Pancreas (tissue), 10 donors: ENCODE measurements around the gene CAMK2G. TPM values are rescaled to one million over a fixed set of nuclear protein-coding genes. Genes with fewer than 3 reads are reported as not detected.

ENCODE experiments used
- ATAC-seq, 4 donors: fragments of 200-7000 bp; cut with Tn5 transposase; one replicate each; pipeline versions ENCODE4 v1.8.0 to v1.9.1; 2020; ENCODE audit warnings: mild to moderate bottlenecking in 4 of 4, moderate library complexity in 4 of 4
- DNase-seq, 6 donors: peaks; one replicate each; pipeline ENCODE4 v3.0.0-alpha.2; 2020
- FAIRE-seq: peaks from 2 replicates; lab custom pipeline; 2012; peaks lifted over from hg19 to GRCh38; lab: Jason Lieb, UNC
- H3K27ac ChIP-seq, 4 donors: fragments of 200-600 bp; sonication (generic); 1 replicate in 3 of 4; 2 replicates in 1 of 4; pipeline versions ENCODE4 v1.5.0 to v1.8.0; 2020
- H3K27me3 ChIP-seq, 4 donors: fragments of 200-600 bp; one replicate each; pipeline ENCODE4 v1.8.0; 2021
- H3K36me3 ChIP-seq, 3 donors: fragments of 200-600 bp; sonication (generic) in 1 of 3; one replicate each; pipeline versions ENCODE4 v1.5.0 to v1.8.0; 2020 to 2021
- H3K4me1 ChIP-seq, 3 donors: fragments of 200-600 bp; one replicate each; pipeline ENCODE4 v1.8.0; 2021
- H3K4me3 ChIP-seq, 4 donors: fragments of 200-600 bp; sonication (generic) in 2 of 4; one replicate each; pipeline versions ENCODE4 v1.5.0 to v1.8.0; 2020 to 2021
- H3K9me3 ChIP-seq, 4 donors: fragments of 200-600 bp; one replicate each; pipeline ENCODE4 v1.8.0; 2021
- WGBS, 2 donors: extraction: QIAGEN DNeasy Blood & Tissue Kit; methylation state at CpG; one replicate each; pipeline ENCODE4 v1.1.7; 2013; 5-methylcytosine and 5-hydroxymethylcytosine counted together
- intact Hi-C, 3 donors: fragments of 100-400 bp; cut with DNase I; formaldehyde crosslinking; loops; one replicate each; pipeline versions ENCODE4 v1.11.1 to v1.14.2; 2022
- polyA plus RNA-seq, 2 donors: library from polyadenylated mRNA; stranded (reverse); fragments of 200-250 nt; gene quantifications; one replicate each; pipeline ENCODE4 v1.2.3, GENCODE V29; 2013
- total RNA-seq, 6 donors: library from RNA; stranded (reverse); fragmentation: NEBNext Ultra II Directional in 4 of 6; extraction: Animal tissue kit (Norgen Biotek cat#: 25700) in 4 of 6; gene quantifications; one replicate each; pipeline versions ENCODE4 v1.2.1 to v1.2.4, GENCODE V29; 2021 to 2023
- TF ChIP-seq, protein P1 (sequence below), 4 donors: fragments of 200-600 bp; sonication (generic) in 3 of 4; IDR thresholded peaks; one replicate each; pipeline versions ENCODE4 v1.5.0 to v1.8.0; 2021; ENCODE audit warnings: antibody characterized with exemption in 4 of 4
- donor health status: healthy with polysubstance abuse.
- donor health status: DM: no; HTN: no; CAD: no; lungs with moderate emphysema.
- donor health status: DM: no; HTN: no; CAD: no.
- donor health status: control.
- donor health status: control.
- donor health status: Bipolar disorder and iron deficiency.
- donor health status: DM: yes; HTN: yes; CAD: no.
- donor health status: DM: no; HTN: no; CAD: no.
- donor health status: DM: no; HTN: no; CAD: no.
- donor health status: DM: yes; HTN: yes; CAD: no.

CAMK2G gene
- total and polyA plus RNA-seq, 8 donors, result 5.3 to 18.4 (median 8.3) TPM

DNA sequence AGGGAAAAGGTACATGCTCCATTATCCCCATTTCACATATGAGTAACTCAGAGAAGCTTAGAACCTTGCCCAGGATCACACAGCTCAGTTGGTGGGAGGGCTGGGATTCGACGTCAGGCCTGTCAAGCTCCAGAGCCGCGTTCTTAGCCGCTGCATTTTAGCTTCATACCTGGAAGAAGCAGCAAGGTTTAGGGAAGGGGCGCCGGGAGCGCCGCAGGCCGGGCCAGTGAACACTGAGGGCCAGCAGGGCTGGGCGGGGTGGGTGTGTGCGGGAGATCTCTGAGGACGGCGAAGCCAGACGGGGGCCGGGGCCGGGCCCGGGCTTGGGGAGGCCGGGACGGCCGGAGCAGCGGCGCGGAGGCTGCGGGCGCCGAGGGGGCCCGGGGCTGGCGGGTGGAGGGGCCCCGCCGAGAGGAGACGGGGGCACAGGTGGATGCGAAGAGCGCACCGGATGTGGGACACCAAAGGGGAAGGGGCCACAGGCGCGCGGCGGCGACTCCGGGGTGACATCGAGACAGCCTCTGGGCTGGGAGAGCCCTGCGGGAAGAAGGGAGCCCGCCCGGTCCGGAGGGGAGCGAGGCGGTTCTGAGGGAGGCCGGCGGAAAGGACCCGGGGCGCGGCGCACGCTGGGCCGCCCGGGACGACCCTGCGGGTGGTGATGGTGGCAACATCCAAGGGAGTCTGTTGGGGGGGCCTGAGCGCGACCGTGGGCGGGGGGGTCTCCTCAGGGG is 63.5 kb downstream of the CAMK2G start:
- 0 to 1% methylated on average over 54 to 63 of the region's 63 CpGs for WGBS, 2 donors
- FAIRE-seq (no peak), DNase-seq (peak in 4 of 6 donors; percentile 46 to 86 (median 68)), ATAC-seq (peak; percentile 9 to 41 (median 22))
- Histone ChIP-seq H3K27ac (peak overlapping the region; percentile 69 to 89 (median 84)), H3K9me3 (no peaks in the 10 kb centered on the region), H3K27me3 (no peaks in the 10 kb centered on the region), H3K4me3 (peak overlapping the region; percentile 78 to 91 (median 89)), H3K36me3 (peaks cover 0 to 4% (median under 1%) of the 10 kb centered on the region in 3 donors), H3K4me1 (peaks cover 0 to 11% (median 0%) of the 10 kb centered on the region in 3 donors)
- intact Hi-C loops, result no loop called here
- TF ChIP-seq, protein P1, sequence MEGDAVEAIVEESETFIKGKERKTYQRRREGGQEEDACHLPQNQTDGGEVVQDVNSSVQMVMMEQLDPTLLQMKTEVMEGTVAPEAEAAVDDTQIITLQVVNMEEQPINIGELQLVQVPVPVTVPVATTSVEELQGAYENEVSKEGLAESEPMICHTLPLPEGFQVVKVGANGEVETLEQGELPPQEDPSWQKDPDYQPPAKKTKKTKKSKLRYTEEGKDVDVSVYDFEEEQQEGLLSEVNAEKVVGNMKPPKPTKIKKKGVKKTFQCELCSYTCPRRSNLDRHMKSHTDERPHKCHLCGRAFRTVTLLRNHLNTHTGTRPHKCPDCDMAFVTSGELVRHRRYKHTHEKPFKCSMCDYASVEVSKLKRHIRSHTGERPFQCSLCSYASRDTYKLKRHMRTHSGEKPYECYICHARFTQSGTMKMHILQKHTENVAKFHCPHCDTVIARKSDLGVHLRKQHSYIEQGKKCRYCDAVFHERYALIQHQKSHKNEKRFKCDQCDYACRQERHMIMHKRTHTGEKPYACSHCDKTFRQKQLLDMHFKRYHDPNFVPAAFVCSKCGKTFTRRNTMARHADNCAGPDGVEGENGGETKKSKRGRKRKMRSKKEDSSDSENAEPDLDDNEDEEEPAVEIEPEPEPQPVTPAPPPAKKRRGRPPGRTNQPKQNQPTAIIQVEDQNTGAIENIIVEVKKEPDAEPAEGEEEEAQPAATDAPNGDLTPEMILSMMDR (IDR thresholded peaks at IDR 0.05), result no peak

DNA sequence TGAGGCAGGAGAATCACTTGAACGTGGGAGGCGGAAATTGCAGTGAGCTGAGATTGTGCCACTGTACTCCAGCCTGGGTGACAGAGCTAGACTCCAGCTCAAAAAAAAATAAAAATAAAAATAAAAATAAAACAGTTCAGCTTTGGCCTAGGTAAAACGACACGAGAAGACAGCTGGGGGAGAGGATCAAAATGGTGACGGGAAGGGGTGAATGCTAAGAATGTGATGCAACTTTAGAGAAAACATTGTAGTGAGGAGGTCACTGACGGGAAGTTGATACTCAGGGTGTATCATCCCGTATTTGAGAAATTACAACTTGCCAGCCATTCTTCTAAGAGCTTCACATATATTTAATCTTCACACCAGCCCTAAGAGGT is 64.0 kb downstream of the CAMK2G start:
- FAIRE-seq (no peak), DNase-seq (no peak), ATAC-seq (no peak)
- 74 to 85% methylated on average over 7 of the region's 7 CpGs for WGBS, 2 donors
- Histone ChIP-seq H3K4me3 (peak overlapping the region; percentile 78 to 91 (median 89)), H3K27ac (no peak overlapping the region), H3K4me1 (peaks cover 0 to 11% (median 0%) of the 10 kb centered on the region in 3 donors), H3K9me3 (no peaks in the 10 kb centered on the region), H3K36me3 (peaks cover 0 to 6% (median 6%) of the 10 kb centered on the region in 3 donors), H3K27me3 (no peaks in the 10 kb centered on the region)
- intact Hi-C loops, result no loop called here
- TF ChIP-seq, protein P1 (IDR thresholded peaks at IDR 0.05), result no peak

DNA sequence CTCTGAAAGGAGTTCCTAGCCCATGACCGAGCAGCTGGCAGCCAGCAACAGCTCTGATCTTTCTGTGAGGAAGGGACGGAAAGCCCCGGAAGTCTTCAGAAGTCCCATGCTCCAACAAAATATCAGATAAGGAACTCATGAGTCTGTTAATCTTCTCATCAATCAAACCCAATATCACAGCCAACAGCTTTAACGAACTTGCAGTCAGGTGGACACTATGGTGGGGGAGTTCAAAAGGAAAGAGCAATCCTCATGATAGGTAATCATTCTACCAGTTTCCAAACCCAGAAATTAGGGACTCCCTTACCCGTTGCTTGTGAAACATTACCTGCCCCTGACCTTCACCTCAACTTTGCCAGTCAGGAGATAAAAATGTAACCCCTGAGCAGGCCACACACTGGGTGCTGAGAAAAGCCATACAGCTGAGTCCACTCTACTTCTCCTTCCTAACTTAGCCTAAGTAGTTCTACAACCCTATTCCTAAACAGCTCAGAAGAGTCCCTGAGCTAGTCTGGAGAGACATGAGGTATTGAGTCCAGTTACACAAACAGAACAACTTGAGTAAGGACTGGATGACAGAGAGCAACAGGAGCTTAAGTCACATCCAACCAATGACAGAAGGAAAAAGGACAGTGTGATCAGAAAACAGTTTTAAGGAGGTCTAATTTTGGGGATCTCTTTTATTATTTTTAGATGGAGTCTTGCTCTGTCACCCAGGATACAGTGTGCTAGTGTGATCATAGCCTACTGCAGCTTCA is 65.1 kb downstream of the CAMK2G start:
- DNase-seq (no peak), FAIRE-seq (no peak), ATAC-seq (no peak)
- Histone ChIP-seq H3K27ac (no peak overlapping the region), H3K27me3 (no peaks in the 10 kb centered on the region), H3K9me3 (no peaks in the 10 kb centered on the region), H3K36me3 (peaks cover 0 to 16% (median 14%) of the 10 kb centered on the region in 3 donors), H3K4me3 (no peak overlapping the region), H3K4me1 (peaks cover 0 to 11% (median 0%) of the 10 kb centered on the region in 3 donors)
- WGBS, 2 donors, result 40 to 41% methylated on average over 5 of the region's 5 CpGs
- intact Hi-C loops, result no loop called here
- TF ChIP-seq, protein P1 (IDR thresholded peaks at IDR 0.05), result no peak

DNA sequence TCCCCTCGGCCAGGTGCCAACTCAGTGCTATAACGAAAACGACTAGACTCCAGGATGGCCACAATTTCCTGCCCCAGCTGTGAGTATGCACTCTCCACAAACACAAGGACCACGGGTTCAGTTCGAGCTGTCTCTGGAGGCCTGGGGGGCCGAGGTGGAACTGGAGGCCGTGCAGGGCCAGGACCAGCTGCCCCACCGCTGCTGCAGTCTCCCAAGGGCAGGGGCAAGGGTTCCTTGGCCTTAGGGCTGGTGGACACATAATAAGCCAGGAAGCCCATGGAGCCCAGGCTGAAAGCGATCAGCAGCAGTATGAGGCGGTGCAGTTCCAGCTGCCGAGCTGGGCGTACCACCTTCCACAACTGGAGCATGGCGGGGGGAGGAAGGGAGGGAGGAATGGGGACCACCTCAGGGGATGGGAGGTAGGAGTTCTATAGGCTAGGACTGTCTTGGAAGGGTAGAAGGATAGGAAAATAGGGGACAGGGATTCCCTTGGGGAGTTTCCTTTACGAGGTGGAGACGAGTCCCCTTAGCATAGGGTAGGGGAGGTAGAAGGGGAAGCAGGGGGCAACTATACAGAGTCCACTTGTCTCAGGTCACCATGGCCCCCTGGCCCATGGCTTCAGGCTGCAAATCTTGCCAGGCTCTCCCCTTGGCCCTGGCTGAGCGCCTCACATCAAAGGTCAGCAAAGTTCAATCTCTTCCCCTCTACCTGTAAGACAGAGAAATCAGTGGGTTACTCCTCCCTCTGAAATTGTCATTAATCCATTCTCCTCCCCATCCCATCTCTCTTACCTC is 66.1 kb downstream of the CAMK2G start:
- Histone ChIP-seq H3K36me3 (peaks cover 5 to 25% (median 14%) of the 10 kb centered on the region in 3 donors), H3K4me1 (peaks cover 0 to 11% (median 0%) of the 10 kb centered on the region in 3 donors), H3K4me3 (no peak overlapping the region), H3K27me3 (no peaks in the 10 kb centered on the region), H3K9me3 (no peaks in the 10 kb centered on the region), H3K27ac (no peak overlapping the region)
- intact Hi-C loops, result no loop called here
- 87 to 91% methylated on average over 16 of the region's 16 CpGs for WGBS, 2 donors
- FAIRE-seq, result no peak
- TF ChIP-seq, protein P1 (IDR thresholded peaks at IDR 0.05), result no peak
- no peak for DNase-seq
- no peak for ATAC-seq
